ENCODE results near the gene TSN.

The TSN gene

GRCh38 chr2:121790276-121790956 lies 35.0 kb downstream of the TSN start:
- no peak for DNase-seq (ENCODE audit: insufficient read length, low spot score)
- FAIRE-seq = no peak
- TF ChIP-seq POU2F2 (IDR thresholded peaks at IDR 0.05; ENCODE audit: low read depth, low read length) (no peak), PAX5 (IDR thresholded peaks at IDR 0.05; ENCODE audit: insufficient read depth, low read length, severe bottlenecking) (no peak), POLR2A (IDR thresholded peaks at IDR 0.05; ENCODE audit: low read depth, low read length) (no peak), SPI1 (IDR thresholded peaks at IDR 0.05; ENCODE audit: low read depth, low read length) (no peak)

- no peak for DNase-seq (ENCODE audit: insufficient read length, low spot score)
- no peak for TF ChIP-seq SPI1 (IDR thresholded peaks at IDR 0.05; ENCODE audit: low read depth, low read length)
- no peak for TF ChIP-seq PAX5 (IDR thresholded peaks at IDR 0.05; ENCODE audit: insufficient read depth, low read length, severe bottlenecking)
- TF ChIP-seq POLR2A (IDR thresholded peaks at IDR 0.05; ENCODE audit: low read depth, low read length) = no peak
- TF ChIP-seq POLR2AphosphoS5 (IDR thresholded peaks at IDR 0.05; ENCODE audit: low read depth, low read length) = no peak
- no peak for TF ChIP-seq TAF1 (IDR thresholded peaks at IDR 0.05; ENCODE audit: low read depth, low read length)
- no peak for TF ChIP-seq POU2F2 (IDR thresholded peaks at IDR 0.05; ENCODE audit: low read depth, low read length)
- no peak for FAIRE-seq
Measured at GRCh38 chr2:121791290-121791689, 35.8 kb downstream of the TSN start.

- TF ChIP-seq POU2F2 (IDR thresholded peaks at IDR 0.05; ENCODE audit: low read depth, low read length) (no peak), SPI1 (IDR thresholded peaks at IDR 0.05; ENCODE audit: low read depth, low read length) (no peak), POLR2A (IDR thresholded peaks at IDR 0.05; ENCODE audit: low read depth, low read length) (no peak), PAX5 (IDR thresholded peaks at IDR 0.05; ENCODE audit: insufficient read depth, low read length, severe bottlenecking) (no peak), TAF1 (IDR thresholded peaks at IDR 0.05; ENCODE audit: low read depth, low read length) (no peak), POLR2AphosphoS5 (IDR thresholded peaks at IDR 0.05; ENCODE audit: low read depth, low read length) (no peak)
- FAIRE-seq (no peak), DNase-seq (ENCODE audit: insufficient read length, low spot score) (no peak)
Measured at GRCh38 chr2:121791801-121792221, 36.4 kb downstream of the TSN start.

- DNase-seq (ENCODE audit: insufficient read length, low spot score) (no peak), FAIRE-seq (no peak)
- TF ChIP-seq SPI1 (IDR thresholded peaks at IDR 0.05; ENCODE audit: low read depth, low read length) (no peak), TAF1 (IDR thresholded peaks at IDR 0.05; ENCODE audit: low read depth, low read length) (no peak), POLR2A (IDR thresholded peaks at IDR 0.05; ENCODE audit: low read depth, low read length) (no peak), POU2F2 (IDR thresholded peaks at IDR 0.05; ENCODE audit: low read depth, low read length) (no peak), POLR2AphosphoS5 (IDR thresholded peaks at IDR 0.05; ENCODE audit: low read depth, low read length) (no peak), PAX5 (IDR thresholded peaks at IDR 0.05; ENCODE audit: insufficient read depth, low read length, severe bottlenecking) (no peak)
Measured at GRCh38 chr2:121793816-121794215, 38.4 kb downstream of the TSN start.

GRCh38 chr2:121794233-121794632 lies 38.8 kb downstream of the TSN start:
- DNase-seq (ENCODE audit: insufficient read length, low spot score) (no peak), FAIRE-seq (no peak)
- no peak for TF ChIP-seq SPI1 (IDR thresholded peaks at IDR 0.05; ENCODE audit: low read depth, low read length)
- no peak for TF ChIP-seq POU2F2 (IDR thresholded peaks at IDR 0.05; ENCODE audit: low read depth, low read length)
- no peak for TF ChIP-seq POLR2A (IDR thresholded peaks at IDR 0.05; ENCODE audit: low read depth, low read length)
- no peak for TF ChIP-seq PAX5 (IDR thresholded peaks at IDR 0.05; ENCODE audit: insufficient read depth, low read length, severe bottlenecking)
- no peak for TF ChIP-seq TAF1 (IDR thresholded peaks at IDR 0.05; ENCODE audit: low read depth, low read length)
- TF ChIP-seq POLR2AphosphoS5 (IDR thresholded peaks at IDR 0.05; ENCODE audit: low read depth, low read length) = no peak

GRCh38 chr2:121796239-121796638 lies 40.8 kb downstream of the TSN start:
- no peak for FAIRE-seq
- TF ChIP-seq POU2F2 (IDR thresholded peaks at IDR 0.05; ENCODE audit: low read depth, low read length) = no peak
- DNase-seq (ENCODE audit: insufficient read length, low spot score) = no peak

GRCh38 chr2:121798617-121799016 lies 43.2 kb downstream of the TSN start:
- DNase-seq (ENCODE audit: insufficient read length, low spot score) (no peak), FAIRE-seq (no peak)
- TF ChIP-seq PAX5 (IDR thresholded peaks at IDR 0.05; ENCODE audit: insufficient read depth, low read length, severe bottlenecking) = no peak
- no peak for TF ChIP-seq TAF1 (IDR thresholded peaks at IDR 0.05; ENCODE audit: low read depth, low read length)
- no peak for TF ChIP-seq SPI1 (IDR thresholded peaks at IDR 0.05; ENCODE audit: low read depth, low read length)
- no peak for TF ChIP-seq POLR2A (IDR thresholded peaks at IDR 0.05; ENCODE audit: low read depth, low read length)
- TF ChIP-seq POU2F2 (IDR thresholded peaks at IDR 0.05; ENCODE audit: low read depth, low read length) = no peak
- no peak for TF ChIP-seq POLR2AphosphoS5 (IDR thresholded peaks at IDR 0.05; ENCODE audit: low read depth, low read length)

- TF ChIP-seq POU2F2 (IDR thresholded peaks at IDR 0.05; ENCODE audit: low read depth, low read length) (no peak), POLR2A (IDR thresholded peaks at IDR 0.05; ENCODE audit: low read depth, low read length) (no peak), TAF1 (IDR thresholded peaks at IDR 0.05; ENCODE audit: low read depth, low read length) (no peak), SPI1 (IDR thresholded peaks at IDR 0.05; ENCODE audit: low read depth, low read length) (no peak), POLR2AphosphoS5 (IDR thresholded peaks at IDR 0.05; ENCODE audit: low read depth, low read length) (no peak), PAX5 (IDR thresholded peaks at IDR 0.05; ENCODE audit: insufficient read depth, low read length, severe bottlenecking) (no peak)
- FAIRE-seq (no peak), DNase-seq (ENCODE audit: insufficient read length, low spot score) (no peak)
Measured at GRCh38 chr2:121801916-121802315, 46.5 kb downstream of the TSN start.

- TF ChIP-seq SPI1 (IDR thresholded peaks at IDR 0.05; ENCODE audit: low read depth, low read length) (peak; percentile 21; the same call in 1 of the 2 replicates), POLR2AphosphoS5 (IDR thresholded peaks at IDR 0.05; ENCODE audit: low read depth, low read length) (no peak)
- DNase-seq (ENCODE audit: insufficient read length, low spot score) = no peak
- FAIRE-seq = no peak
Measured at GRCh38 chr2:121803503-121803902, 48.1 kb downstream of the TSN start.

- FAIRE-seq = peak; percentile 41
- TF ChIP-seq SPI1 (IDR thresholded peaks at IDR 0.05; ENCODE audit: low read depth, low read length) = peak; percentile 87
- no peak for TF ChIP-seq POLR2AphosphoS5 (IDR thresholded peaks at IDR 0.05; ENCODE audit: low read depth, low read length)
- DNase-seq (ENCODE audit: insufficient read length, low spot score) = peak; percentile 43
Measured at GRCh38 chr2:121804340-121804739, 48.9 kb downstream of the TSN start.

Data from GM12891 (cell line).